OCI-LY3 (cell line): ENCODE data around the gene GFI1B.

ENCODE experiments used
- H2AFZ ChIP-seq: fragments of 200-600, 300-600 bp; shearing (Covaris generic); 2 replicates; pipeline ENCODE4 v1.6.0; 2014; ENCODE audit warnings: antibody characterized with exemption, low read depth, low read length
- H3K27ac ChIP-seq: fragments of 200-600, 300-600 bp; sonication (generic); 2 replicates; pipeline ENCODE4 v1.5.1; 2014; ENCODE audit warnings: mild to moderate bottlenecking, low read length, moderate library complexity, mixed read lengths
- H3K27me3 ChIP-seq: fragments of 200-600, 300-600 bp; sonication (generic); 2 replicates; pipeline ENCODE4 v1.6.1; 2014; ENCODE audit warnings: low read depth, low read length, mixed read lengths
- H3K36me3 ChIP-seq: fragments of 200-600, 300-600 bp; sonication (generic); replicated peaks from 2 replicates; pipeline ENCODE3; 2014; ENCODE audit warnings: low read depth, low read length, mixed read lengths
- H3K4me1 ChIP-seq: fragments of 300-600, 200-600 bp; sonication (generic); 2 replicates; pipeline ENCODE4 v1.6.1; 2014; ENCODE audit warnings: low read length, mixed read lengths
- H3K4me2 ChIP-seq: fragments of 200-600, 300-600 bp; sonication (generic); 2 replicates; pipeline ENCODE4 v1.6.1; 2014; ENCODE audit warnings: low read length, mixed read lengths
- H3K4me3 ChIP-seq: fragments of 300-600, 200-600 bp; sonication (generic); 2 replicates; pipeline ENCODE4 v1.5.1; 2014; ENCODE audit warnings: antibody characterized with exemption, mild to moderate bottlenecking, low read length, moderate library complexity
- H3K79me2 ChIP-seq: fragments of 300-600, 200-600 bp; shearing (Covaris generic); 2 replicates; pipeline ENCODE4 v1.6.1; 2014; ENCODE audit warnings: mild to moderate bottlenecking, low read length, mixed read lengths
- H3K9ac ChIP-seq: fragments of 300-600, 200-600 bp; shearing (Covaris generic); 2 replicates; pipeline ENCODE4 v1.6.0; 2014; ENCODE audit warnings: mild to moderate bottlenecking, low read length, moderate library complexity
- H3K9me3 ChIP-seq: fragments of 200-600, 300-600 bp; shearing (Covaris generic); 2 replicates; pipeline ENCODE4 v1.6.1; 2014; ENCODE audit warnings: low read length, mixed read lengths; ENCODE audit not compliant: insufficient read depth
- H4K20me1 ChIP-seq: fragments of 200-600, 300-600 bp; sonication (generic); 2 replicates; pipeline ENCODE4 v1.6.1; 2016; ENCODE audit warnings: low read length, mixed read lengths; ENCODE audit not compliant: insufficient read depth
- CTCF ChIP-seq: fragments of 200-600, 300-600 bp; sonication (generic); IDR thresholded peaks from 2 replicates; pipeline ENCODE4 v1.5.1; 2014; ENCODE audit warnings: antibody characterized with exemption, low read length, low read depth
- EZH2phosphoT487 ChIP-seq: fragments of 200-600 bp; shearing (Covaris generic); IDR thresholded peaks from 2 replicates; pipeline ENCODE4 v1.6.1; 2018; ENCODE audit warnings: antibody characterized with exemption, mixed run types, low read depth

Gene GFI1B

GRCh38 chr9:133029994-133030316 is 51.5 kb downstream of the GFI1B start:
- H2AFZ ChIP-seq = no peak overlapping the region
- peaks cover 20% of the 10 kb centered on the region for H3K4me1 ChIP-seq
- no peaks in the 10 kb centered on the region for H3K27me3 ChIP-seq
- H3K36me3 ChIP-seq = peaks cover 25% of the 10 kb centered on the region
- peak overlapping the region; percentile 36; the same call in 1 of the 2 replicates for H3K27ac ChIP-seq
- TF ChIP-seq CTCF = no peak
- TF ChIP-seq EZH2phosphoT487 = no peak
- H3K4me2 ChIP-seq = peak overlapping the region; percentile 89
- peaks cover 52% of the 10 kb centered on the region for H3K79me2 ChIP-seq
- H3K9me3 ChIP-seq = 0 out of 2 replicates have a peak, but pooled peaks cover 6% of the 10 kb centered on the region
- H4K20me1 ChIP-seq = peaks cover 16% of the 10 kb centered on the region
- H3K9ac ChIP-seq = peak overlapping the region; percentile 84
- H3K4me3 ChIP-seq = peak overlapping the region; percentile 92

- Histone ChIP-seq H3K27ac (peak within 1 kb of the TSS; percentile 58), H3K27me3 (no peaks in the 10 kb centered on the region), H3K79me2 (peaks cover 58% of the 10 kb centered on the region)
Measured at GRCh38 chr9:133030317-133031129, 52.0 kb downstream of the GFI1B start, which contains the start of gene GTF3C5. TSS of gene GTF3C5 (plus strand) at chr9:133030997. CDS start at chr9:133031012, 15 bp downstream.

DNA sequence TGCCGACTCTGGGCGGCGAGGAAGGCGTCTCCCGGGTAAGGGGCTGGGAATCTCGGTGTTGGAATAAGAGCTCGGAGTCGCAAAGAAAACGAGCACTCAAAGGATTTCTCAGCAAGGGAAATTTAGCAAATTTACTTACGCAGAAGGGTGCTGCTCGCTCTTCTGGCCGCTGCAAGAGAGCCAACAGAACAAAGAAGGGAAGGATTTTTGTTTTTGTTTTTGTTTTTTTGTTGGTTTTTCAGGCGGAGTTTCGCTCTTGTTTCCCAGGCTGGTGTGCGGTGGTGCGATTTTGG is 52.6 kb downstream of the GFI1B start:
- H3K27me3 ChIP-seq = no peaks in the 10 kb centered on the region
- peaks cover 26% of the 10 kb centered on the region for H4K20me1 ChIP-seq
- TF ChIP-seq CTCF (no peak), EZH2phosphoT487 (no peak)
- peaks cover 25% of the 10 kb centered on the region for H3K36me3 ChIP-seq
- peak overlapping the region; percentile 58 for H3K27ac ChIP-seq
- H3K4me2 ChIP-seq = peak overlapping the region; percentile 60
- H3K9ac ChIP-seq = peak overlapping the region; percentile 79
- H3K79me2 ChIP-seq = peaks cover 63% of the 10 kb centered on the region
- 0 out of 2 replicates have a peak, but pooled peaks cover 6% of the 10 kb centered on the region for H3K9me3 ChIP-seq
- H2AFZ ChIP-seq = peak overlapping the region; percentile 88
- peak overlapping the region; percentile 92 for H3K4me3 ChIP-seq
- H3K4me1 ChIP-seq = peaks cover 20% of the 10 kb centered on the region

More at GRCh38 chr9:133030317-133031129, 52.0 kb downstream of the GFI1B start, which contains the start of gene GTF3C5:
- H4K20me1 ChIP-seq = peaks cover 21% of the 10 kb centered on the region
- TF ChIP-seq EZH2phosphoT487 (no peak), CTCF (no peak)
- peak within 1 kb of the TSS; percentile 89 for H3K4me2 ChIP-seq
- H2AFZ ChIP-seq = peak within 1 kb of the TSS; percentile 88
- peak within 1 kb of the TSS; percentile 84 for H3K9ac ChIP-seq
- peaks cover 20% of the 10 kb centered on the region for H3K4me1 ChIP-seq
- 0 out of 2 replicates have a peak, but pooled peaks cover 6% of the 10 kb centered on the region for H3K9me3 ChIP-seq
- H3K4me3 ChIP-seq = peak within 1 kb of the TSS; percentile 92
- H3K36me3 ChIP-seq = peaks cover 25% of the 10 kb centered on the region

GRCh38 chr9:133031496-133031911 is 53.0 kb downstream of the GFI1B start:
- H3K79me2 ChIP-seq = peaks cover 68% of the 10 kb centered on the region
- TF ChIP-seq EZH2phosphoT487 (no peak), CTCF (no peak)
- peak overlapping the region; percentile 60 for H3K4me2 ChIP-seq
- peak overlapping the region; percentile 79 for H3K9ac ChIP-seq
- H3K9me3 ChIP-seq = 0 out of 2 replicates have a peak, but pooled peaks cover 6% of the 10 kb centered on the region
- H3K27ac ChIP-seq = no peak overlapping the region
- peak overlapping the region; percentile 92 for H3K4me3 ChIP-seq
- H3K27me3 ChIP-seq = no peaks in the 10 kb centered on the region
- H3K4me1 ChIP-seq = peaks cover 20% of the 10 kb centered on the region
- no peak overlapping the region for H2AFZ ChIP-seq
- H3K36me3 ChIP-seq = peaks cover 28% of the 10 kb centered on the region
- peaks cover 26% of the 10 kb centered on the region for H4K20me1 ChIP-seq
